ENCODE data around the gene FAM171A2.

- TF ChIP-seq, protein P1, sequence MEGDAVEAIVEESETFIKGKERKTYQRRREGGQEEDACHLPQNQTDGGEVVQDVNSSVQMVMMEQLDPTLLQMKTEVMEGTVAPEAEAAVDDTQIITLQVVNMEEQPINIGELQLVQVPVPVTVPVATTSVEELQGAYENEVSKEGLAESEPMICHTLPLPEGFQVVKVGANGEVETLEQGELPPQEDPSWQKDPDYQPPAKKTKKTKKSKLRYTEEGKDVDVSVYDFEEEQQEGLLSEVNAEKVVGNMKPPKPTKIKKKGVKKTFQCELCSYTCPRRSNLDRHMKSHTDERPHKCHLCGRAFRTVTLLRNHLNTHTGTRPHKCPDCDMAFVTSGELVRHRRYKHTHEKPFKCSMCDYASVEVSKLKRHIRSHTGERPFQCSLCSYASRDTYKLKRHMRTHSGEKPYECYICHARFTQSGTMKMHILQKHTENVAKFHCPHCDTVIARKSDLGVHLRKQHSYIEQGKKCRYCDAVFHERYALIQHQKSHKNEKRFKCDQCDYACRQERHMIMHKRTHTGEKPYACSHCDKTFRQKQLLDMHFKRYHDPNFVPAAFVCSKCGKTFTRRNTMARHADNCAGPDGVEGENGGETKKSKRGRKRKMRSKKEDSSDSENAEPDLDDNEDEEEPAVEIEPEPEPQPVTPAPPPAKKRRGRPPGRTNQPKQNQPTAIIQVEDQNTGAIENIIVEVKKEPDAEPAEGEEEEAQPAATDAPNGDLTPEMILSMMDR (IDR thresholded peaks at IDR 0.05 in 4 of 5, conservative IDR thresholded peaks at IDR 0.05 in 1 of 5): no peak
- TF ChIP-seq POLR2A (IDR thresholded peaks at IDR 0.05): no peak
Observed at GRCh38 chr17:44384281-44384822, 20.7 kb upstream of the FAM171A2 start.

All from gastrocnemius medialis (tissue), 4 donors.